HepG2 (cell line): ENCODE measurements around the gene MCC. TPM values are rescaled to one million over a fixed set of nuclear protein-coding genes. Genes with fewer than 3 reads are reported as not detected.
A peak's percentile ranks its signal among the peaks of the same experiment; 100 is the strongest.

Experiments used
- AGO1 ChIP-seq: fragments of 200-400 bp; formaldehyde crosslinking; IDR thresholded peaks from 2 replicates; pipeline ENCODE4 v1.6.1; 2017; ENCODE audit warnings: mild to moderate bottlenecking, low read depth, low read length, moderate library complexity; ENCODE audit not compliant: poor library complexity, severe bottlenecking
- FOXA3 ChIP-seq: IDR thresholded peaks from 2 replicates; pipeline ENCODE4 v1.6.1; 2016; ENCODE audit warnings: missing genetic modification reagents, missing compliant biosample characterization
- HNF4A ChIP-seq: sonication (generic); formaldehyde crosslinking; IDR thresholded peaks from 2 replicates; pipeline ENCODE4 v1.4.0; 2020; ENCODE audit warnings: missing genetic modification reagents
- IRX3 ChIP-seq: sonication (generic); formaldehyde crosslinking; IDR thresholded peaks from 2 replicates; pipeline ENCODE4 v1.8.1; 2023; ENCODE audit warnings: mild to moderate bottlenecking, low read depth, missing genetic modification reagents, borderline replicate concordance
- NR2F2 ChIP-seq: IDR thresholded peaks from 2 replicates; pipeline ENCODE4 v1.6.1; 2012; ENCODE audit warnings: low read depth, inconsistent platforms, borderline replicate concordance
- PHF20 ChIP-seq: sonication (generic); formaldehyde crosslinking; IDR thresholded peaks from 2 replicates; pipeline ENCODE4 v1.5.0; 2020; ENCODE audit warnings: mild to moderate bottlenecking, missing genetic modification reagents
- RBAK ChIP-seq: sonication (generic); formaldehyde crosslinking; IDR thresholded peaks from 2 replicates; pipeline ENCODE4 v1.5.1; 2020; ENCODE audit warnings: mild to moderate bottlenecking, missing genetic modification reagents
- SAFB2 ChIP-seq: sonication (generic); formaldehyde crosslinking; IDR thresholded peaks from 2 replicates; pipeline ENCODE4 v1.5.1; 2020; ENCODE audit warnings: missing genetic modification reagents, low read depth, mild to moderate bottlenecking, borderline replicate concordance
- TAF15 ChIP-seq: fragments of 200-400 bp; formaldehyde crosslinking; IDR thresholded peaks from one replicate; pipeline ENCODE4 v1.6.1; 2018; ENCODE audit warnings: mild to moderate bottlenecking, low read depth, low read length; ENCODE audit not compliant: poor library complexity, severe bottlenecking
- ZBTB42 ChIP-seq: sonication (generic); formaldehyde crosslinking; IDR thresholded peaks from 2 replicates; pipeline ENCODE4 v1.5.0; 2020; ENCODE audit warnings: mild to moderate bottlenecking, missing genetic modification reagents
- ZNF20 ChIP-seq: sonication (generic); formaldehyde crosslinking; IDR thresholded peaks from 2 replicates; pipeline ENCODE4 v1.4.0; 2020; ENCODE audit warnings: mild to moderate bottlenecking, moderate library complexity, missing genetic modification reagents
- ZNF3 ChIP-seq: IDR thresholded peaks from 2 replicates; pipeline ENCODE4 v1.7.0; 2017; ENCODE audit warnings: inconsistent platforms
- ZNF317 ChIP-seq: sonication (generic); formaldehyde crosslinking; IDR thresholded peaks from 2 replicates; pipeline ENCODE4 v1.5.0; 2020; ENCODE audit warnings: mild to moderate bottlenecking, missing genetic modification reagents
- ZNF501 ChIP-seq: sonication (generic); formaldehyde crosslinking; IDR thresholded peaks from 2 replicates; pipeline ENCODE4 v1.5.1; 2020; ENCODE audit warnings: mild to moderate bottlenecking, moderate library complexity, missing genetic modification reagents
- ZNF672 ChIP-seq: sonication (generic); formaldehyde crosslinking; IDR thresholded peaks from 2 replicates; pipeline ENCODE4 v1.8.1; 2022; ENCODE audit warnings: missing genetic modification reagents
- polyA plus RNA-seq, 8 experiments: library from polyadenylated mRNA; depleted of rRNA in 3 of 8; stranded (reverse) in 7 of 8; unstranded in 1 of 8; fragments of >200 nt; fragmentation: Illumina TruSeq in 4 of 8; extraction: Trizol in 4 of 8; gene quantifications; 2 replicates each; pipeline versions ENCODE4 v1.2.1 to v1.2.3, GENCODE V29; 2011 to 2016; ENCODE audit warnings: low read depth in 4 of 8, missing spikeins in 1 of 8, mixed read lengths in 1 of 8; ENCODE audit not compliant: insufficient read depth in 1 of 8
- total RNA-seq, 5 experiments: library from RNA; depleted of rRNA; stranded (reverse); fragments of >200 nt; fragmentation: Illumina TruSeq; extraction: Trizol; gene quantifications; 2 replicates each; pipeline ENCODE4 v1.2.3, GENCODE V29; 2016; ENCODE audit warnings: low read depth in 1 of 5
- TF ChIP-seq, protein P1 (sequence below): sonication (generic); formaldehyde crosslinking; conservative IDR thresholded peaks from 2 replicates; pipeline ENCODE4 v1.4.0; 2020; ENCODE audit warnings: missing genetic modification reagents
- TF ChIP-seq, protein P2 (sequence below): sonication (generic); formaldehyde crosslinking; IDR thresholded peaks from 2 replicates; pipeline ENCODE4 v1.9.0; 2021; ENCODE audit warnings: mild to moderate bottlenecking, missing genetic modification reagents
- TF ChIP-seq, protein P3 (sequence below): sonication (generic); formaldehyde crosslinking; IDR thresholded peaks from 2 replicates; pipeline ENCODE4 v1.5.0; 2020; ENCODE audit warnings: missing genetic modification reagents
- TF ChIP-seq, protein P4 (sequence below): sonication (generic); IDR thresholded peaks from 2 replicates; pipeline ENCODE4 v1.6.1; 2016; ENCODE audit warnings: low read depth, borderline replicate concordance

Gene MCC
- total and polyA plus RNA-seq, 2 of the 13 experiments (the other 11 are each of a cell fraction or from before 2014, with no cell fraction given) = 0.55 to 2.4 TPM

DNA sequence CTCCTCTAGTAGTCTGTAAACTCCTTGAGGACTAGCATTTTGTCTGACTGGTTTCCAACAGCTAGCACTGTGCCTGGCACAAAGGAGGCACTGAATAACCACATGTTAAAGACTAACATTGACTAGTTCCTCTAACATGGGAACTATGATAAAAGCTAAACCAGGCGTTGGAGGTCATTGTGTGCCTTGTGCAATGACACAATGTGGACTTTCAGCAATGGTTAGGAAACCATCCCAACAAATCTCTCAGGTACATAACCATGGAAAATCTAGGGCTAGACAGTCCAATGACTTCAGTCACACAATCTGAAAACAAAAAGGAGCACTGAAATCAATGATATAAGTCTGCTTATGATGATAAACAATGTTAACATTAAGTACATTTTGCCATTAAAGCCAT, 311.0 kb downstream of the MCC start (continued):
- TF ChIP-seq, protein P1, sequence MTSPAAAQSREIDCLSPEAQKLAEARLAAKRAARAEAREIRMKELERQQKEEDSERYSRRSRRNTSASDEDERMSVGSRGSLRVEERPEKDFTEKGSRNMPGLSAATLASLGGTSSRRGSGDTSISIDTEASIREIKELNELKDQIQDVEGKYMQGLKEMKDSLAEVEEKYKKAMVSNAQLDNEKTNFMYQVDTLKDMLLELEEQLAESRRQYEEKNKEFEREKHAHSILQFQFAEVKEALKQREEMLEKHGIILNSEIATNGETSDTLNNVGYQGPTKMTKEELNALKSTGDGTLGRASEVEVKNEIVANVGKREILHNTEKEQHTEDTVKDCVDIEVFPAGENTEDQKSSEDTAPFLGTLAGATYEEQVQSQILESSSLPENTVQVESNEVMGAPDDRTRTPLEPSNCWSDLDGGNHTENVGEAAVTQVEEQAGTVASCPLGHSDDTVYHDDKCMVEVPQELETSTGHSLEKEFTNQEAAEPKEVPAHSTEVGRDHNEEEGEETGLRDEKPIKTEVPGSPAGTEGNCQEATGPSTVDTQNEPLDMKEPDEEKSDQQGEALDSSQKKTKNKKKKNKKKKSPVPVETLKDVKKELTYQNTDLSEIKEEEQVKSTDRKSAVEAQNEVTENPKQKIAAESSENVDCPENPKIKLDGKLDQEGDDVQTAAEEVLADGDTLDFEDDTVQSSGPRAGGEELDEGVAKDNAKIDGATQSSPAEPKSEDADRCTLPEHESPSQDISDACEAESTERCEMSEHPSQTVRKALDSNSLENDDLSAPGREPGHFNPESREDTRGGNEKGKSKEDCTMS (CRISPR knock-in tag) = no peak
- TF ChIP-seq RBAK (CRISPR knock-in tag) = no peak
- TF ChIP-seq ZNF20 (CRISPR knock-in tag) = no peak
- TF ChIP-seq NR2F2 = no peak
- TF ChIP-seq AGO1 = no peak
- no peak for TF ChIP-seq ZNF501 (CRISPR knock-in tag)
- no peak for TF ChIP-seq ZNF317
- no peak for TF ChIP-seq ZBTB42 (CRISPR knock-in tag)
- no peak for TF ChIP-seq SAFB2 (CRISPR knock-in tag)
- TF ChIP-seq, protein P2, sequence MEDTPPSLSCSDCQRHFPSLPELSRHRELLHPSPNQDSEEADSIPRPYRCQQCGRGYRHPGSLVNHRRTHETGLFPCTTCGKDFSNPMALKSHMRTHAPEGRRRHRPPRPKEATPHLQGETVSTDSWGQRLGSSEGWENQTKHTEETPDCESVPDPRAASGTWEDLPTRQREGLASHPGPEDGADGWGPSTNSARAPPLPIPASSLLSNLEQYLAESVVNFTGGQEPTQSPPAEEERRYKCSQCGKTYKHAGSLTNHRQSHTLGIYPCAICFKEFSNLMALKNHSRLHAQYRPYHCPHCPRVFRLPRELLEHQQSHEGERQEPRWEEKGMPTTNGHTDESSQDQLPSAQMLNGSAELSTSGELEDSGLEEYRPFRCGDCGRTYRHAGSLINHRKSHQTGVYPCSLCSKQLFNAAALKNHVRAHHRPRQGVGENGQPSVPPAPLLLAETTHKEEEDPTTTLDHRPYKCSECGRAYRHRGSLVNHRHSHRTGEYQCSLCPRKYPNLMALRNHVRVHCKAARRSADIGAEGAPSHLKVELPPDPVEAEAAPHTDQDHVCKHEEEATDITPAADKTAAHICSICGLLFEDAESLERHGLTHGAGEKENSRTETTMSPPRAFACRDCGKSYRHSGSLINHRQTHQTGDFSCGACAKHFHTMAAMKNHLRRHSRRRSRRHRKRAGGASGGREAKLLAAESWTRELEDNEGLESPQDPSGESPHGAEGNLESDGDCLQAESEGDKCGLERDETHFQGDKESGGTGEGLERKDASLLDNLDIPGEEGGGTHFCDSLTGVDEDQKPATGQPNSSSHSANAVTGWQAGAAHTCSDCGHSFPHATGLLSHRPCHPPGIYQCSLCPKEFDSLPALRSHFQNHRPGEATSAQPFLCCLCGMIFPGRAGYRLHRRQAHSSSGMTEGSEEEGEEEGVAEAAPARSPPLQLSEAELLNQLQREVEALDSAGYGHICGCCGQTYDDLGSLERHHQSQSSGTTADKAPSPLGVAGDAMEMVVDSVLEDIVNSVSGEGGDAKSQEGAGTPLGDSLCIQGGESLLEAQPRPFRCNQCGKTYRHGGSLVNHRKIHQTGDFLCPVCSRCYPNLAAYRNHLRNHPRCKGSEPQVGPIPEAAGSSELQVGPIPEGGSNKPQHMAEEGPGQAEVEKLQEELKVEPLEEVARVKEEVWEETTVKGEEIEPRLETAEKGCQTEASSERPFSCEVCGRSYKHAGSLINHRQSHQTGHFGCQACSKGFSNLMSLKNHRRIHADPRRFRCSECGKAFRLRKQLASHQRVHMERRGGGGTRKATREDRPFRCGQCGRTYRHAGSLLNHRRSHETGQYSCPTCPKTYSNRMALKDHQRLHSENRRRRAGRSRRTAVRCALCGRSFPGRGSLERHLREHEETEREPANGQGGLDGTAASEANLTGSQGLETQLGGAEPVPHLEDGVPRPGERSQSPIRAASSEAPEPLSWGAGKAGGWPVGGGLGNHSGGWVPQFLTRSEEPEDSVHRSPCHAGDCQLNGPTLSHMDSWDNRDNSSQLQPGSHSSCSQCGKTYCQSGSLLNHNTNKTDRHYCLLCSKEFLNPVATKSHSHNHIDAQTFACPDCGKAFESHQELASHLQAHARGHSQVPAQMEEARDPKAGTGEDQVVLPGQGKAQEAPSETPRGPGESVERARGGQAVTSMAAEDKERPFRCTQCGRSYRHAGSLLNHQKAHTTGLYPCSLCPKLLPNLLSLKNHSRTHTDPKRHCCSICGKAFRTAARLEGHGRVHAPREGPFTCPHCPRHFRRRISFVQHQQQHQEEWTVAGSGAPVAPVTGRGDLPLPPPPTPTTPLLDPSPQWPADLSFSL (CRISPR knock-in tag) = 0 out of 2 replicates have a peak, but pooled peaks have one; percentile 36
- no peak for TF ChIP-seq TAF15
- no peak for TF ChIP-seq IRX3 (CRISPR knock-in tag)
- no peak for TF ChIP-seq PHF20
- TF ChIP-seq HNF4A = peak; percentile 78
- TF ChIP-seq ZNF672 (CRISPR knock-in tag) = no peak
- 0 out of 2 replicates have a peak, but pooled peaks have one; percentile 13 for TF ChIP-seq FOXA3 (CRISPR knock-in tag)
- TF ChIP-seq ZNF3 (CRISPR knock-in tag) = no peak
- TF ChIP-seq, protein P3, sequence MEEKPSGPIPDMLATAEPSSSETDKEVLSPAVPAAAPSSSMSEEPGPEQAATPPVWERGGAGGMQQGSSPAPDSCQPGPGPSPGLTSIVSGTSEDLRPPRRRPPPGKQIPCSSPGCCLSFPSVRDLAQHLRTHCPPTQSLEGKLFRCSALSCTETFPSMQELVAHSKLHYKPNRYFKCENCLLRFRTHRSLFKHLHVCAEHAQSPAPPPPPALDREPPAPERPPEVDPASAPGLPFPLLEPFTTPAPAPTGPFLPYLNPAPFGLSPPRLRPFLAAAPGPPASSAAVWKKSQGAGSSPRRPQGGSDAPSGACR = no peak
- TF ChIP-seq, protein P4, sequence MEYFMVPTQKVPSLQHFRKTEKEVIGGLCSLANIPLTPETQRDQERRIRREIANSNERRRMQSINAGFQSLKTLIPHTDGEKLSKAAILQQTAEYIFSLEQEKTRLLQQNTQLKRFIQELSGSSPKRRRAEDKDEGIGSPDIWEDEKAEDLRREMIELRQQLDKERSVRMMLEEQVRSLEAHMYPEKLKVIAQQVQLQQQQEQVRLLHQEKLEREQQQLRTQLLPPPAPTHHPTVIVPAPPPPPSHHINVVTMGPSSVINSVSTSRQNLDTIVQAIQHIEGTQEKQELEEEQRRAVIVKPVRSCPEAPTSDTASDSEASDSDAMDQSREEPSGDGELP = no peak
